NB4 (cell line): Measurements from ENCODE around the gene TRAF3IP3.

Experiments
- CTCF ChIP-seq: IDR thresholded peaks from one replicate; pipeline ENCODE4 v1.5.1; 2012; ENCODE audit warnings: low read depth, low read length
- MYC ChIP-seq: IDR thresholded peaks from 2 replicates; pipeline ENCODE4 v1.6.1; 2011; ENCODE audit warnings: low read depth, low read length
- POLR2A ChIP-seq: IDR thresholded peaks from 2 replicates; pipeline ENCODE4 v1.6.1; 2011; ENCODE audit warnings: mild to moderate bottlenecking; ENCODE audit not compliant: insufficient read length; ENCODE audit errors: extremely low read depth

- TF ChIP-seq CTCF (no peak), POLR2A (no peak), MYC (no peak)
Observed at GRCh38 chr1:209758400-209758799, 2.5 kb downstream of the TRAF3IP3 start.
